T-cell (primary cell): ENCODE data around the gene PRSS38. TPM values are rescaled to one million over a fixed set of nuclear protein-coding genes. Genes with fewer than 3 reads are reported as not detected.

Source experiments
- ATAC-seq, 4 experiments: fragments of 200-7000 bp in 3 of 4; fragments of 150-1000 bp in 1 of 4; cut with Tn5 transposase; replicated peaks in 1 of 4; 1 replicate in 3 of 4; 2 replicates in 1 of 4; pipeline ENCODE4 v1.10.0; 2021; ENCODE audit warnings: moderate library complexity in 3 of 4, mild to moderate bottlenecking in 2 of 4, moderate number of reproducible peaks in 1 of 4
- CTCF ChIA-PET, 2 donors: fragments of 300-600 bp; sonication (Branson Sonifier 250); formaldehyde crosslinking; loops; one replicate each; lab custom pipeline; 2022; ENCODE audit warnings: antibody characterized with exemption in 2 of 2; lab: Charles Lee
- POLR2A ChIA-PET, 2 donors: fragments of 300-600 bp; sonication (Branson Sonifier 250); formaldehyde crosslinking; loops; one replicate each; lab custom pipeline; 2022; ENCODE audit warnings: antibody characterized with exemption in 2 of 2; lab: Charles Lee
- DNase-seq, 35 experiments: peaks; one replicate each; pipeline versions ENCODE4 v3.0.0 to v3.0.0-alpha.2; 2013 to 2023
- H3K27ac ChIP-seq: one replicate; pipeline ENCODE4 v1.5.1; 2013; ENCODE audit warnings: low read length
- H3K27me3 ChIP-seq, 2 experiments: replicated peaks in 1 of 2; 1 replicate in 1 of 2; 2 replicates in 1 of 2; pipeline versions ENCODE4 v1.6.1 to v1.7.0; 2013; ENCODE audit warnings: low read length in 1 of 2, mixed read lengths in 1 of 2; ENCODE audit not compliant: control insufficient read depth in 2 of 2, insufficient read depth in 2 of 2; ENCODE audit errors: extremely low read depth in 1 of 2
- H3K36me3 ChIP-seq, 2 donors: 1 replicate in 1 of 2; 2 replicates in 1 of 2; pipeline versions ENCODE4 v1.6.1 to v1.7.0; 2013; ENCODE audit warnings: low read length in 1 of 2; ENCODE audit not compliant: control insufficient read depth in 2 of 2, insufficient read depth in 1 of 2; ENCODE audit errors: extremely low read depth in 1 of 2
- H3K4me1 ChIP-seq, 2 experiments: 1 replicate in 1 of 2; 2 replicates in 1 of 2; pipeline versions ENCODE4 v1.6.1 to v1.7.0; 2013; ENCODE audit warnings: low read length in 2 of 2, mixed read lengths in 1 of 2; ENCODE audit not compliant: insufficient read depth in 2 of 2, control insufficient read depth in 1 of 2; ENCODE audit errors: extremely low read depth in 1 of 2
- H3K4me3 ChIP-seq, 2 donors: 1 replicate in 1 of 2; 2 replicates in 1 of 2; pipeline versions ENCODE4 v1.5.1 to v1.7.0; 2013; ENCODE audit warnings: mild to moderate bottlenecking in 2 of 2, low read length in 1 of 2, moderate library complexity in 1 of 2; ENCODE audit not compliant: control insufficient read depth in 1 of 2; ENCODE audit errors: extremely low read depth in 1 of 2
- H3K9me3 ChIP-seq: 2 replicates; pipeline ENCODE4 v1.7.0; 2013
- H3K27ac Mint-ChIP-seq, 2 donors: one replicate each; pipeline ENCODE4 v1.8.0; 2020 to 2021; ENCODE audit warnings: mild to moderate bottlenecking in 2 of 2, mixed read lengths in 2 of 2
- H3K27me3 Mint-ChIP-seq, 2 donors: one replicate each; pipeline ENCODE4 v1.8.0; 2021 to 2022; ENCODE audit warnings: mixed read lengths in 2 of 2
- H3K36me3 Mint-ChIP-seq: one replicate; pipeline ENCODE4 v1.8.0; 2021; ENCODE audit warnings: mixed read lengths
- H3K4me1 Mint-ChIP-seq, 3 donors: one replicate each; pipeline ENCODE4 v1.8.0; 2020 to 2022; ENCODE audit warnings: mixed read lengths in 3 of 3, mild to moderate bottlenecking in 1 of 3
- H3K4me3 Mint-ChIP-seq, 3 donors: one replicate each; pipeline ENCODE4 v1.8.0; 2020 to 2022; ENCODE audit warnings: mild to moderate bottlenecking in 3 of 3, mixed read lengths in 3 of 3, moderate library complexity in 3 of 3
- H3K9me3 Mint-ChIP-seq, 3 donors: one replicate each; pipeline ENCODE4 v1.8.0; 2020 to 2022; ENCODE audit warnings: mixed read lengths in 3 of 3
- WGBS: methylation state at CpG from one replicate; pipeline ENCODE4 v1.1.5; 2013; ENCODE audit warnings: missing lambda C conversion rate; ENCODE audit not compliant: insufficient coverage; 5-methylcytosine and 5-hydroxymethylcytosine counted together
- total RNA-seq, 35 experiments: library from RNA in 6 of 35; stranded (reverse) in 6 of 35; fragments of 120-200 nt in 1 of 35; gene quantifications; one replicate each; pipeline versions ENCODE4 v1.2.1 to v1.2.4 and lab custom pipeline; 2013 to 2026

Gene PRSS38
- total RNA-seq, 5 donors from 2014 or later (not counting 1 experiment from before 2014, with no cell fraction given), result not detected

- peak in 1 of 35 experiments; percentile 4 for DNase-seq
- WGBS, result 63% methylated on average over 1 of the region's 6 CpGs
- no peaks in the 10 kb centered on the region for H3K27me3 Mint-ChIP-seq
- peak overlapping the region in 1 of 2 donors; percentile 44 for H3K27ac Mint-ChIP-seq
- no peaks in the 10 kb centered on the region for H3K36me3 Mint-ChIP-seq
- no peak overlapping the region for H3K4me3 ChIP-seq
- CTCF ChIA-PET, result no interaction called here
- no peaks in the 10 kb centered on the region for H3K36me3 ChIP-seq
- H3K4me3 Mint-ChIP-seq, result no peak overlapping the region
- H3K4me1 Mint-ChIP-seq, result peaks cover 10 to 23% (median 12%) of the 10 kb centered on the region in 3 donors
- H3K4me1 ChIP-seq, result peaks cover 2 to 18% of the 10 kb centered on the region in 2 experiments
- no peak for ATAC-seq
- H3K9me3 Mint-ChIP-seq, result no peaks in the 10 kb centered on the region
- no peak overlapping the region for H3K27ac ChIP-seq
- H3K27me3 ChIP-seq, result peaks cover 0 to 5% of the 10 kb centered on the region in 2 experiments
- no peaks in the 10 kb centered on the region for H3K9me3 ChIP-seq
- POLR2A ChIA-PET, result no interaction called here
Observed at GRCh38 chr1:227891955-227892488, 76.5 kb downstream of the PRSS38 start.

- H3K27me3 ChIP-seq, result peaks cover 0 to 9% of the 10 kb centered on the region in 2 experiments
- peak overlapping the region in 1 of 2 donors; percentile 39 for H3K27ac Mint-ChIP-seq
- H3K4me1 Mint-ChIP-seq, result peaks cover 10 to 27% (median 14%) of the 10 kb centered on the region in 3 donors
- H3K27me3 Mint-ChIP-seq, result no peaks in the 10 kb centered on the region
- H3K27ac ChIP-seq, result no peak overlapping the region
- H3K36me3 Mint-ChIP-seq, result no peaks in the 10 kb centered on the region
- no peaks in the 10 kb centered on the region for H3K9me3 Mint-ChIP-seq
- no peaks in the 10 kb centered on the region for H3K9me3 ChIP-seq
- H3K36me3 ChIP-seq, result no peaks in the 10 kb centered on the region
- peaks cover 0 to 11% of the 10 kb centered on the region in 2 experiments for H3K4me1 ChIP-seq
- H3K4me3 Mint-ChIP-seq, result no peak overlapping the region
- POLR2A ChIA-PET, result no interaction called here
- H3K4me3 ChIP-seq, result no peak overlapping the region
- peak in 4 of 35 experiments; percentile 2 to 19 (median 8) for DNase-seq
- CTCF ChIA-PET, result no interaction called here
- 71% methylated on average over 9 of the region's 17 CpGs for WGBS
- ATAC-seq, result no peak
Observed at GRCh38 chr1:227892489-227893299, 77.2 kb downstream of the PRSS38 start.

- 79% methylated on average over 6 of the region's 9 CpGs for WGBS
- H3K27ac ChIP-seq, result no peak overlapping the region
- no peak overlapping the region for H3K27ac Mint-ChIP-seq
- ChIA-PET CTCF (no interaction called here), POLR2A (no interaction called here)
- peaks cover 9 to 30% (median 14%) of the 10 kb centered on the region in 3 donors for H3K4me1 Mint-ChIP-seq
- H3K4me1 ChIP-seq, result peaks cover 0 to 4% of the 10 kb centered on the region in 2 experiments
- no peaks in the 10 kb centered on the region for H3K36me3 ChIP-seq
- ATAC-seq (no peak), DNase-seq (peak in 2 of 35 experiments; percentile 1 to 20)
- H3K9me3 ChIP-seq, result no peaks in the 10 kb centered on the region
- no peak overlapping the region for H3K4me3 Mint-ChIP-seq
- no peaks in the 10 kb centered on the region for H3K9me3 Mint-ChIP-seq
- H3K27me3 ChIP-seq, result peaks cover 0 to 9% of the 10 kb centered on the region in 2 experiments
- H3K27me3 Mint-ChIP-seq, result no peaks in the 10 kb centered on the region
- no peak overlapping the region for H3K4me3 ChIP-seq
- H3K36me3 Mint-ChIP-seq, result no peaks in the 10 kb centered on the region
Observed at GRCh38 chr1:227893300-227893948, 77.9 kb downstream of the PRSS38 start.

GRCh38 chr1:227893949-227894721 lies 78.7 kb downstream of the PRSS38 start:
- DNase-seq, result peak in 5 of 35 experiments; percentile 0 to 22 (median 5)
- Histone ChIP-seq H3K27ac (no peak overlapping the region), H3K9me3 (no peaks in the 10 kb centered on the region), H3K4me3 (no peak overlapping the region), H3K27me3 (peaks cover 0 to 9% of the 10 kb centered on the region in 2 experiments), H3K4me1 (no peaks in the 10 kb centered on the region), H3K36me3 (no peaks in the 10 kb centered on the region)
- 81% methylated on average over 25 of the region's 27 CpGs for WGBS
- ATAC-seq, result no peak
- Mint-ChIP-seq H3K27ac (no peak overlapping the region), H3K36me3 (no peaks in the 10 kb centered on the region), H3K4me3 (no peak overlapping the region), H3K9me3 (no peaks in the 10 kb centered on the region), H3K4me1 (peaks cover 10 to 30% (median 12%) of the 10 kb centered on the region in 3 donors), H3K27me3 (no peaks in the 10 kb centered on the region)
- ChIA-PET POLR2A (no interaction called here), CTCF (no interaction called here)

- ATAC-seq, result no peak
- H3K27ac Mint-ChIP-seq, result peak overlapping the region in 1 of 2 donors; percentile 22
- WGBS, result 90% methylated on average over 8 of the region's 12 CpGs
- Histone ChIP-seq H3K27ac (no peak overlapping the region), H3K4me3 (no peak overlapping the region), H3K9me3 (no peaks in the 10 kb centered on the region), H3K36me3 (no peaks in the 10 kb centered on the region), H3K4me1 (no peaks in the 10 kb centered on the region), H3K27me3 (peaks cover 0 to 8% of the 10 kb centered on the region in 2 experiments)
- ChIA-PET POLR2A (no interaction called here), CTCF (no interaction called here)
- no peaks in the 10 kb centered on the region for H3K27me3 Mint-ChIP-seq
- H3K4me3 Mint-ChIP-seq, result no peak overlapping the region
- no peaks in the 10 kb centered on the region for H3K9me3 Mint-ChIP-seq
- peaks cover 9 to 30% (median 12%) of the 10 kb centered on the region in 3 donors for H3K4me1 Mint-ChIP-seq
- DNase-seq, result peak in 4 of 35 experiments; percentile 2 to 17 (median 6)
- H3K36me3 Mint-ChIP-seq, result no peaks in the 10 kb centered on the region
Observed at GRCh38 chr1:227894831-227895451, 79.5 kb downstream of the PRSS38 start.
